RWPE2 (cell line): ENCODE data around the gene NOC2L.

Experiments used
- ATAC-seq: fragments of 200-7000 bp; cut with Tn5 transposase; 3 replicates; pipeline ENCODE4 v1.9.1; 2021; ENCODE audit warnings: low read depth
- DNase-seq: peaks from one replicate; pipeline ENCODE4 v3.0.0-alpha.2; 2020; ENCODE audit warnings: low spot score
- H3K27ac ChIP-seq: fragments of 450-650 bp; 2 replicates; pipeline ENCODE4 v1.5.1; 2017; ENCODE audit warnings: mild to moderate bottlenecking; ENCODE audit not compliant: poor library complexity, severe bottlenecking
- H3K27me3 ChIP-seq: fragments of 250-450 bp; sonication (Bioruptor Pico); 2 replicates; pipeline ENCODE4 v1.5.1; 2021; ENCODE audit warnings: mild to moderate bottlenecking, moderate library complexity; ENCODE audit not compliant: insufficient read depth, poor library complexity, severe bottlenecking
- H3K36me3 ChIP-seq: fragments of 250-450 bp; sonication (Bioruptor Pico); 2 replicates; pipeline ENCODE4 v1.5.1; 2020; ENCODE audit warnings: low read depth, mild to moderate bottlenecking, moderate library complexity
- H3K4me1 ChIP-seq: fragments of 250-450 bp; sonication (Bioruptor Pico); 2 replicates; pipeline ENCODE4 v1.5.1; 2021; ENCODE audit warnings: mild to moderate bottlenecking, moderate library complexity; ENCODE audit not compliant: insufficient read depth, poor library complexity, severe bottlenecking
- H3K4me3 ChIP-seq: fragments of 250-450 bp; sonication (Bioruptor Pico); 2 replicates; pipeline ENCODE4 v1.5.1; 2021; ENCODE audit warnings: mild to moderate bottlenecking, moderate library complexity; ENCODE audit not compliant: severe bottlenecking
- H3K9me3 ChIP-seq: fragments of 250-450 bp; sonication (Bioruptor Pico); 2 replicates; pipeline ENCODE4 v1.5.1; 2021; ENCODE audit warnings: mild to moderate bottlenecking, moderate library complexity; ENCODE audit not compliant: severe bottlenecking
- CTCF ChIP-seq: fragments of 450-650 bp; IDR thresholded peaks from one replicate; pipeline ENCODE4 v1.5.1; 2017; ENCODE audit warnings: mild to moderate bottlenecking, moderate library complexity; ENCODE audit not compliant: poor library complexity, severe bottlenecking

NOC2L gene

GRCh38 chr1:934991-935750 is 23.9 kb downstream of the NOC2L start:
- no peak for TF ChIP-seq CTCF
- ATAC-seq: no peak

GRCh38 chr1:933603-933940 is 25.5 kb downstream of the NOC2L start:
- no peaks in the 10 kb centered on the region for H3K4me1 ChIP-seq
- peaks cover 3% of the 10 kb centered on the region for H3K9me3 ChIP-seq
- H3K27me3 ChIP-seq: peaks cover 60% of the 10 kb centered on the region
- DNase-seq (no peak), ATAC-seq (no peak)
- H3K4me3 ChIP-seq: no peak overlapping the region
- no peaks in the 10 kb centered on the region for H3K36me3 ChIP-seq
- H3K27ac ChIP-seq: no peak overlapping the region
- no peak for TF ChIP-seq CTCF

More at GRCh38 chr1:934991-935750, 23.9 kb downstream of the NOC2L start:
- DNase-seq: no peak
- no peaks in the 10 kb centered on the region for H3K4me1 ChIP-seq
- no peak overlapping the region for H3K27ac ChIP-seq
- no peak overlapping the region for H3K4me3 ChIP-seq
- no peaks in the 10 kb centered on the region for H3K36me3 ChIP-seq
- peaks cover 63% of the 10 kb centered on the region for H3K27me3 ChIP-seq
- H3K9me3 ChIP-seq: peaks cover 3% of the 10 kb centered on the region

GRCh38 chr1:932776-933602 is 26.1 kb downstream of the NOC2L start:
- Histone ChIP-seq H3K4me1 (no peaks in the 10 kb centered on the region), H3K27ac (no peak overlapping the region), H3K9me3 (peaks cover 3% of the 10 kb centered on the region), H3K4me3 (no peak overlapping the region), H3K36me3 (no peaks in the 10 kb centered on the region), H3K27me3 (peaks cover 65% of the 10 kb centered on the region)
- no peak for DNase-seq
- TF ChIP-seq CTCF: no peak
- ATAC-seq: no peak

- ATAC-seq: no peak
- DNase-seq: no peak
- Histone ChIP-seq H3K27ac (no peak overlapping the region), H3K27me3 (peaks cover 74% of the 10 kb centered on the region), H3K9me3 (no peaks in the 10 kb centered on the region), H3K36me3 (no peaks in the 10 kb centered on the region), H3K4me1 (no peaks in the 10 kb centered on the region), H3K4me3 (no peak overlapping the region)
- no peak for TF ChIP-seq CTCF
These were observed 26.9 kb downstream of the NOC2L start for GRCh38 chr1:932173-932510.
